ENCODE data around the gene TTLL3. TPM values are rescaled to one million over a fixed set of nuclear protein-coding genes. Genes with fewer than 3 reads are reported as not detected.
"Not testable (repeated sequence)": the region's sequence is repeated elsewhere in the genome, so short reads cannot be mapped to it uniquely, and the experiment has no call there.

The TTLL3 gene
- total RNA-seq, 2 donors from 2014 or later: 21.6 to 35.0 TPM

GRCh38 chr3:9870978-9871377 is 60.9 kb downstream of the TTLL3 start:
- no peaks in the 10 kb centered on the region for H3K4me1 Mint-ChIP-seq
- WGBS, 2 experiments (ENCODE audit: insufficient coverage in 1 of 2, insufficient read length in 1 of 2): no CpG with 5 or more reads among the region's 1 CpG
- no peaks in the 10 kb centered on the region for H3K9me3 Mint-ChIP-seq
- Histone ChIP-seq H3K9ac (ENCODE audit: extremely low read depth, low read length, poor library complexity, severe bottlenecking) (no peak overlapping the region), H3K27me3 (ENCODE audit: control insufficient read depth, insufficient read depth, low read length, poor library complexity, severe bottlenecking) (no peaks in the 10 kb centered on the region), H3K4me3 (ENCODE audit: low read length) (no peak overlapping the region), H3K36me3 (ENCODE audit: control insufficient read depth, insufficient read depth, low read length) (no peaks in the 10 kb centered on the region), H3K9me3 (ENCODE audit: control insufficient read depth, low read length) (no peaks in the 10 kb centered on the region), H3K27ac (ENCODE audit: low read depth, low read length) (no peak overlapping the region), H3K4me1 (ENCODE audit: control insufficient read depth, insufficient read depth, low read length) (no peaks in the 10 kb centered on the region)
- no peaks in the 10 kb centered on the region for H3K36me3 Mint-ChIP-seq (ENCODE audit: low read depth)
- no peak overlapping the region for H3K27ac Mint-ChIP-seq
- H3K27me3 Mint-ChIP-seq (ENCODE audit: insufficient read depth): peaks cover 4% of the 10 kb centered on the region
- no peak for TF ChIP-seq CTCF (conservative IDR thresholded peaks at IDR 0.05)
- no peak overlapping the region for H3K4me3 Mint-ChIP-seq
- DNase-seq: no peak

- H3K4me1 Mint-ChIP-seq; H3K36me3 Mint-ChIP-seq (ENCODE audit: low read depth); H3K4me3 ChIP-seq (ENCODE audit: low read length); H3K27me3 ChIP-seq (ENCODE audit: control insufficient read depth, insufficient read depth, low read length, poor library complexity, severe bottlenecking); H3K36me3 ChIP-seq (ENCODE audit: control insufficient read depth, insufficient read depth, low read length); H3K27me3 Mint-ChIP-seq (ENCODE audit: insufficient read depth); H3K4me3 Mint-ChIP-seq; H3K9me3 ChIP-seq (ENCODE audit: control insufficient read depth, low read length); H3K9me3 Mint-ChIP-seq; H3K9ac ChIP-seq (ENCODE audit: extremely low read depth, low read length, poor library complexity, severe bottlenecking); DNase-seq; H3K4me1 ChIP-seq (ENCODE audit: control insufficient read depth, insufficient read depth, low read length); H3K27ac ChIP-seq (ENCODE audit: low read depth, low read length); H3K27ac Mint-ChIP-seq: not testable (repeated sequence)
- WGBS, 2 experiments (ENCODE audit: insufficient coverage in 1 of 2, insufficient read length in 1 of 2): 90 to 94% methylated on average over 4 to 5 of the region's 5 CpGs
Measured at GRCh38 chr3:9872067-9872466, 62.0 kb downstream of the TTLL3 start.

- Histone ChIP-seq H3K27ac (ENCODE audit: low read depth, low read length) (no peak overlapping the region), H3K9ac (ENCODE audit: extremely low read depth, low read length, poor library complexity, severe bottlenecking) (no peak overlapping the region), H3K4me1 (ENCODE audit: control insufficient read depth, insufficient read depth, low read length) (no peaks in the 10 kb centered on the region), H3K4me3 (ENCODE audit: low read length) (no peak overlapping the region), H3K36me3 (ENCODE audit: control insufficient read depth, insufficient read depth, low read length) (no peaks in the 10 kb centered on the region), H3K27me3 (ENCODE audit: control insufficient read depth, insufficient read depth, low read length, poor library complexity, severe bottlenecking) (no peaks in the 10 kb centered on the region), H3K9me3 (ENCODE audit: control insufficient read depth, low read length) (no peaks in the 10 kb centered on the region)
- Mint-ChIP-seq H3K4me1 (no peaks in the 10 kb centered on the region), H3K27me3 (ENCODE audit: insufficient read depth) (peaks cover 8% of the 10 kb centered on the region), H3K4me3 (no peak overlapping the region), H3K36me3 (ENCODE audit: low read depth) (no peaks in the 10 kb centered on the region), H3K9me3 (no peaks in the 10 kb centered on the region), H3K27ac (no peak overlapping the region)
- no peak for DNase-seq
- no peak for TF ChIP-seq CTCF (conservative IDR thresholded peaks at IDR 0.05)
Measured at GRCh38 chr3:9875448-9875847, 65.4 kb downstream of the TTLL3 start.

GRCh38 chr3:9876255-9876654 is 66.2 kb downstream of the TTLL3 start:
- not testable (repeated sequence) for DNase-seq; H3K27ac Mint-ChIP-seq; H3K4me1 ChIP-seq (ENCODE audit: control insufficient read depth, insufficient read depth, low read length); H3K4me3 Mint-ChIP-seq; H3K9ac ChIP-seq (ENCODE audit: extremely low read depth, low read length, poor library complexity, severe bottlenecking); H3K9me3 Mint-ChIP-seq; H3K27me3 ChIP-seq (ENCODE audit: control insufficient read depth, insufficient read depth, low read length, poor library complexity, severe bottlenecking); H3K27ac ChIP-seq (ENCODE audit: low read depth, low read length); H3K27me3 Mint-ChIP-seq (ENCODE audit: insufficient read depth); H3K4me3 ChIP-seq (ENCODE audit: low read length); H3K36me3 ChIP-seq (ENCODE audit: control insufficient read depth, insufficient read depth, low read length); H3K9me3 ChIP-seq (ENCODE audit: control insufficient read depth, low read length); H3K4me1 Mint-ChIP-seq; H3K36me3 Mint-ChIP-seq (ENCODE audit: low read depth)
- WGBS, 2 experiments (ENCODE audit: insufficient coverage in 1 of 2, insufficient read length in 1 of 2): 85 to 91% methylated on average over 3 to 4 of the region's 4 CpGs

All from endodermal cell (in vitro differentiated cells).